Right lobe of liver (tissue), 4 donors: ENCODE data around the gene FOXQ1.

Experiments used
- POLR2A ChIP-seq: fragments of 450-650 bp; IDR thresholded peaks from one replicate; pipeline ENCODE4 v1.6.1; 2017; ENCODE audit warnings: antibody characterized with exemption, mild to moderate bottlenecking
- TF ChIP-seq, protein P1 (sequence below), 4 donors: fragments of 200-600 bp in 3 of 4; fragments of 450-650 bp in 1 of 4; IDR thresholded peaks; one replicate each; pipeline versions ENCODE4 v1.5.1 to v1.8.0; 2016 to 2022; ENCODE audit warnings: antibody characterized with exemption in 4 of 4, mild to moderate bottlenecking in 2 of 4
- donor health status: DM: no; HTN: no; CAD: no.
- donor health status: DM: no; HTN: no; CAD: no.
- donor health status: DM: no; HTN: yes; CAD: no.

DNA sequence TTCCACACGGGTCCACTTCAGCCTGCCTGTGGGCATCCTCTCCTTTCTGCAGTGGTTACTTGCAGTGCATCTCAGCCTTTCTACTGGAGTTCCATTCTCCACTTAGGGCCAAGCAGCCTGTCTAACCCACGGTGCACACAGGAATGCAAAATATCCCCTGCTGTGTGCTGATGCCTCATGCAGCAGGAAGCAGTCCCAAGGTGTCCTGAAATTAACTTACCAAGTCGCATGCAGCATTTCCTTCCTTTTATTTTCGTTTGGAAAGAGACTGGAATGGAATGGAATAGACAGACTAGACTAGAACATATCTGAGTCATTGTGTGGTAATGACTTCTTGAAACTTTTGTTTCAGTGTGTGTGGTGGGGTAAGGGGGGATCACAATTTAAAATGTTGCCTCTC is 25.9 kb upstream of the FOXQ1 start:
- TF ChIP-seq, protein P1, sequence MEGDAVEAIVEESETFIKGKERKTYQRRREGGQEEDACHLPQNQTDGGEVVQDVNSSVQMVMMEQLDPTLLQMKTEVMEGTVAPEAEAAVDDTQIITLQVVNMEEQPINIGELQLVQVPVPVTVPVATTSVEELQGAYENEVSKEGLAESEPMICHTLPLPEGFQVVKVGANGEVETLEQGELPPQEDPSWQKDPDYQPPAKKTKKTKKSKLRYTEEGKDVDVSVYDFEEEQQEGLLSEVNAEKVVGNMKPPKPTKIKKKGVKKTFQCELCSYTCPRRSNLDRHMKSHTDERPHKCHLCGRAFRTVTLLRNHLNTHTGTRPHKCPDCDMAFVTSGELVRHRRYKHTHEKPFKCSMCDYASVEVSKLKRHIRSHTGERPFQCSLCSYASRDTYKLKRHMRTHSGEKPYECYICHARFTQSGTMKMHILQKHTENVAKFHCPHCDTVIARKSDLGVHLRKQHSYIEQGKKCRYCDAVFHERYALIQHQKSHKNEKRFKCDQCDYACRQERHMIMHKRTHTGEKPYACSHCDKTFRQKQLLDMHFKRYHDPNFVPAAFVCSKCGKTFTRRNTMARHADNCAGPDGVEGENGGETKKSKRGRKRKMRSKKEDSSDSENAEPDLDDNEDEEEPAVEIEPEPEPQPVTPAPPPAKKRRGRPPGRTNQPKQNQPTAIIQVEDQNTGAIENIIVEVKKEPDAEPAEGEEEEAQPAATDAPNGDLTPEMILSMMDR (IDR thresholded peaks at IDR 0.05): no peak
- no peak for TF ChIP-seq POLR2A
